GM12891 (cell line): ENCODE results near the gene RAB26. TPM values are rescaled to one million over a fixed set of nuclear protein-coding genes. Genes with fewer than 3 reads are reported as not detected.
A peak's percentile ranks its signal among the peaks of the same experiment; 100 is the strongest.
"Not testable (repeated sequence)": the region's sequence is repeated elsewhere in the genome, so short reads cannot be mapped to it uniquely, and the experiment has no call there.

ENCODE experiments used
- DNase-seq: peaks from one replicate; pipeline ENCODE4 v3.0.0; 2011; ENCODE audit warnings: low spot score; ENCODE audit not compliant: insufficient read length
- FAIRE-seq: peaks from 2 replicates; lab custom pipeline; 2011; peaks lifted over from hg19 to GRCh38; lab: Jason Lieb, UNC
- PAX5 ChIP-seq: IDR thresholded peaks from 2 replicates; pipeline ENCODE4 v1.6.1; 2011; ENCODE audit warnings: low read length, moderate library complexity, mild to moderate bottlenecking; ENCODE audit not compliant: insufficient read depth, severe bottlenecking
- POLR2A ChIP-seq: IDR thresholded peaks from 2 replicates; pipeline ENCODE4 v1.6.1; 2011; ENCODE audit warnings: low read depth, low read length, control low read depth
- POLR2AphosphoS5 ChIP-seq: IDR thresholded peaks from 2 replicates; pipeline ENCODE4 v1.6.1; 2011; ENCODE audit warnings: low read depth, low read length, control low read depth
- POU2F2 ChIP-seq: IDR thresholded peaks from 2 replicates; pipeline ENCODE4 v1.6.1; 2011; ENCODE audit warnings: low read depth, mild to moderate bottlenecking, control low read depth, low read length, moderate library complexity
- SPI1 ChIP-seq: IDR thresholded peaks from 2 replicates; pipeline ENCODE4 v1.6.1; 2011; ENCODE audit warnings: low read depth, low read length, control low read depth
- TAF1 ChIP-seq: IDR thresholded peaks from 2 replicates; pipeline ENCODE4 v1.6.1; 2011; ENCODE audit warnings: low read depth, low read length, control low read depth
- polyA plus RNA-seq: library from polyadenylated mRNA; unstranded; fragments of >200 nt; gene quantifications from one replicate; pipeline ENCODE4 v1.2.1, GENCODE V29; 2012; ENCODE audit warnings: low read depth, missing spikeins, inconsistent platforms; ENCODE audit not compliant: missing spikeins

The RAB26 gene
- 0.82 TPM for polyA plus RNA-seq

- no peak for TF ChIP-seq TAF1
- TF ChIP-seq POU2F2 = no peak
- TF ChIP-seq PAX5 = no peak
- TF ChIP-seq SPI1 = no peak
- FAIRE-seq = peak; percentile 41
- peak; percentile 57 for DNase-seq
These were observed at the start of gene RAB26 for GRCh38 chr16:2147981-2148671. TSS of gene RAB26 (plus strand) at chr16:2148625. CDS start at chr16:2148784, 159 bp downstream.

GRCh38 chr16:2101581-2101980 lies 46.8 kb upstream of the RAB26 start:
- not testable (repeated sequence) for DNase-seq, FAIRE-seq

- TF ChIP-seq POU2F2 (no peak), SPI1 (no peak), POLR2AphosphoS5 (no peak), PAX5 (no peak), TAF1 (no peak), POLR2A (no peak)
- FAIRE-seq (no peak), DNase-seq (no peak)
These were observed 46.0 kb upstream of the RAB26 start for GRCh38 chr16:2102471-2102870.

- not testable (repeated sequence) for DNase-seq, FAIRE-seq
These were observed 44.0 kb upstream of the RAB26 start for GRCh38 chr16:2104464-2104863.

GRCh38 chr16:2105291-2105690 lies 43.1 kb upstream of the RAB26 start:
- FAIRE-seq, DNase-seq: not testable (repeated sequence)

- not testable (repeated sequence) for DNase-seq, FAIRE-seq
These were observed 42.7 kb upstream of the RAB26 start for GRCh38 chr16:2105769-2106168.

GRCh38 chr16:2106211-2106610 lies 42.2 kb upstream of the RAB26 start:
- not testable (repeated sequence) for FAIRE-seq, DNase-seq

GRCh38 chr16:2107121-2107790 lies 41.2 kb upstream of the RAB26 start:
- FAIRE-seq, DNase-seq: not testable (repeated sequence)

GRCh38 chr16:2107791-2108125 lies 40.7 kb upstream of the RAB26 start:
- not testable (repeated sequence) for FAIRE-seq, DNase-seq

GRCh38 chr16:2108446-2109270 lies 39.8 kb upstream of the RAB26 start:
- not testable (repeated sequence) for DNase-seq, FAIRE-seq

- not testable (repeated sequence) for DNase-seq, FAIRE-seq
These were observed 39.2 kb upstream of the RAB26 start for GRCh38 chr16:2109271-2109580.

GRCh38 chr16:2109872-2110271 lies 38.6 kb upstream of the RAB26 start:
- not testable (repeated sequence) for DNase-seq, FAIRE-seq

GRCh38 chr16:2110332-2111008 lies 38.0 kb upstream of the RAB26 start:
- not testable (repeated sequence) for DNase-seq, FAIRE-seq

- FAIRE-seq, DNase-seq: not testable (repeated sequence)
These were observed 37.4 kb upstream of the RAB26 start for GRCh38 chr16:2111009-2111353.

GRCh38 chr16:2111412-2112335 lies 36.8 kb upstream of the RAB26 start:
- DNase-seq, FAIRE-seq: not testable (repeated sequence)

GRCh38 chr16:2112539-2113106 lies 35.8 kb upstream of the RAB26 start:
- not testable (repeated sequence) for FAIRE-seq, DNase-seq
